GM12891 (cell line): Measurements from ENCODE around the gene SF1.

Experiments
- DNase-seq: peaks from one replicate; pipeline ENCODE4 v3.0.0; 2011; ENCODE audit warnings: low spot score; ENCODE audit not compliant: insufficient read length
- FAIRE-seq: peaks from 2 replicates; lab custom pipeline; 2011; peaks lifted over from hg19 to GRCh38; lab: Jason Lieb, UNC
- PAX5 ChIP-seq: IDR thresholded peaks from 2 replicates; pipeline ENCODE4 v1.6.1; 2011; ENCODE audit warnings: low read length, moderate library complexity, mild to moderate bottlenecking; ENCODE audit not compliant: insufficient read depth, severe bottlenecking
- POLR2A ChIP-seq: IDR thresholded peaks from 2 replicates; pipeline ENCODE4 v1.6.1; 2011; ENCODE audit warnings: low read depth, low read length, control low read depth
- POLR2AphosphoS5 ChIP-seq: IDR thresholded peaks from 2 replicates; pipeline ENCODE4 v1.6.1; 2011; ENCODE audit warnings: low read depth, low read length, control low read depth
- POU2F2 ChIP-seq: IDR thresholded peaks from 2 replicates; pipeline ENCODE4 v1.6.1; 2011; ENCODE audit warnings: low read depth, mild to moderate bottlenecking, control low read depth, low read length, moderate library complexity
- SPI1 ChIP-seq: IDR thresholded peaks from 2 replicates; pipeline ENCODE4 v1.6.1; 2011; ENCODE audit warnings: low read depth, low read length, control low read depth
- TAF1 ChIP-seq: IDR thresholded peaks from 2 replicates; pipeline ENCODE4 v1.6.1; 2011; ENCODE audit warnings: low read depth, low read length, control low read depth

Gene SF1

DNA sequence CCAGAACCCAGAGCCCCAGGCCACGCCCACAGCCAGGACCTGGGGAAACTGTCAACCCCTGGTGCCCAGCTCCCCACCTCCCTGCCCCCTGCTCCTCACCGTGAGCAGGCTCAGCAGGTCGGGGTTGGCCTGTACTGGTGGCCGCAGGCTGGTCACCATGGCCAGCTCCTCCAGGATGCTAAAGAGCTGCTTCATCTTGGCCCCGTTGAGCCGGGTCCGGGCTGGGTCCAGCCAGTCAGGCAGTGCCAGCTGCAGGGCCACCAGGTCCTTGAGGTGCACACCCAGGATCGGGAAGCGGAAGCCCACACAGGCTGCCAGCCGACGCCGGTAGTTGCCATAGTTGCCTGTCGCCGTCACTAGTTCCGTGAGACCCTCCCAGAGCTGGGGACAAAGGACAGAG, 41.7 kb downstream of the SF1 start:
- FAIRE-seq (no peak), DNase-seq (no peak)
- TF ChIP-seq SPI1 (no peak), POLR2AphosphoS5 (no peak), POLR2A (no peak), TAF1 (no peak), PAX5 (no peak), POU2F2 (no peak)

DNA sequence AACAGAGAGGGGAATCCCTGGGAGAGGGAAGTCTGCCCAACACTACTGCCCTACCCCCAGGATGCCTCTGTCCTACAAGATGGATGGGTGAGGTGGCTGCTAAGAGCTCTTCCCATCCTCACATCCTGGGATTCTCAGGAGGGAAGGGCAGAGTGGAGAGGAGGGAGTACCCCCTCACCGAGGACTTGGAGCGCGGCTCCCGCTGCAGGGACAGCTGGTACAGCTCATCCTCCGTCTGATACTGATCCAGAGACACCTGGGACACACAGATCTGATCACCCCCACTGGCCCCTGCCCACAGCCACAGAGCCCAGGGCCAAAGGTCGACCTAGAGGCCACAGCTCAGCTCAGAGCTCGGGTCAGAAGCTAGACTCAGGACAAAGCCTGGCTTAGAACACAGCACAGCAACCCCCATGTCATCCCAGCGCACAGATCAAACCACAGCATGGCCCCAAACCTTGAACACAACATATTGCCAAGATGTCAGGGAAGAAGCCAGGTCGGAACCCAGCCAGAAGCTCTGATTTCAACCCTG, 42.5 kb downstream of the SF1 start:
- DNase-seq: no peak
- TF ChIP-seq POU2F2 (no peak), TAF1 (no peak), POLR2A (no peak), PAX5 (no peak), POLR2AphosphoS5 (no peak), SPI1 (no peak)
- no peak for FAIRE-seq

DNA sequence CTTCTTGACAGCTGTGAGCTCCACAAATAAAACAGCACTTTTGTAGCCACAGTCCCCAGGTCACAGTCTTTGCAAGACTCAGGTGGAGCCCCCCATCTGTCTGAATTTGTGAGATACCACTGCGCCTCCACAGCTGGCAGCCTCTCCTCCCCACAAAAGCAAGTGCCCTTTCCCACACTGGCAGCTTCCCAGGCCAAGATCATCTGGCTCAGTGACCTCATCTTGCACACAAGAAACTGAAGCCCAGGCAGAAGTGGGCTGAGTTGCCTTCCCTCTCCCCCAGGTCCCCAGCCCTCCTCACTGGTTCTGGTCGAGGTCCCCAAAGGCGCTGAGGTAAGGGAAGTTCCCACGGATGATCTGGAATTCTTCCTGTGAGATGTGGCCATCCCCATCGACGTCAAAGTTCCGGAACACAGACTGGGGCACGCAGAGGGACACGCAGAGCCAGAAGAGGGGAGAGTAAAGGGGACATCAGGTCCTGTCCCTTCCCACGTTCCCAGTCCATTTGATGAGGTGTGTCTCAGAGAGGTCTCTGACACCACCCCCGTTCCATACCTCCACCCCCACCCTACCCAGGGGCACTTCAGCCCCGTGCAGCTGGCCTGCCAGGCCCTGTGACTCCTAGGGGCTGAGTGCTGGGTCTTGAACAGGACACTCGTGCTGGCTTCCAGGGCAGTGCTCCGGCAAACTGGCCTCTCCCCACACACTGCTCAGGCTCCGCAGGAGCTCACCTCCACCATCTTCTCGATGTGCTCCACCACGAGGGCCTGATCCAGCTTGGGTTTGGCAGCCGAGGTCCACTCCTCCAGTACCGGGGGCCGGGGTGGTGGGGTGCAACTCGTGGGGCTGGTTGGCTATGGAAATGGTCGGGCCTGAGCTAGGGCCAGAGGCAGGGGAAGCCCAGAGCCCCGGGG, 43.3 kb downstream of the SF1 start:
- FAIRE-seq (no peak), DNase-seq (no peak)
- TF ChIP-seq POU2F2 (no peak), TAF1 (no peak)

DNA sequence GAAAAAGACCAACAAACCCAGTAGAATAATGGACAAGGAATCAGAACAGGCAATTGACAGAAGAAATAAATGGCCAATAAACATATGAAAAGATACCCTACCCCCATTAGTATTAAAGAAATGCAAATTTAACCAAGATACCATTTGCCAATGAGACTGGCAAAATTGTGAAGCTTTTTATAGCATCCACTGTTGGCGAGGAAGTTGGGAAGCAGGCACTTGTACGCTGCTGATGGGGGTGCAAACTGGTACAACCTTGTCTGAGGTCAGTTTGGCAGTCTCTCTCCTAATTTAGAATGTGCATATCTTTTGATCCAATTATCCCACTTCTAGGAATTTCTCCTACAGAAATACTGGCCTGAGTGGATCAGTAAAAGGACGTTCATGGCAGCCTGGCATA, 46.7 kb downstream of the SF1 start:
- FAIRE-seq: no peak
- TF ChIP-seq TAF1: no peak
- TF ChIP-seq POLR2AphosphoS5: no peak
- no peak for TF ChIP-seq SPI1
- DNase-seq: no peak

DNA sequence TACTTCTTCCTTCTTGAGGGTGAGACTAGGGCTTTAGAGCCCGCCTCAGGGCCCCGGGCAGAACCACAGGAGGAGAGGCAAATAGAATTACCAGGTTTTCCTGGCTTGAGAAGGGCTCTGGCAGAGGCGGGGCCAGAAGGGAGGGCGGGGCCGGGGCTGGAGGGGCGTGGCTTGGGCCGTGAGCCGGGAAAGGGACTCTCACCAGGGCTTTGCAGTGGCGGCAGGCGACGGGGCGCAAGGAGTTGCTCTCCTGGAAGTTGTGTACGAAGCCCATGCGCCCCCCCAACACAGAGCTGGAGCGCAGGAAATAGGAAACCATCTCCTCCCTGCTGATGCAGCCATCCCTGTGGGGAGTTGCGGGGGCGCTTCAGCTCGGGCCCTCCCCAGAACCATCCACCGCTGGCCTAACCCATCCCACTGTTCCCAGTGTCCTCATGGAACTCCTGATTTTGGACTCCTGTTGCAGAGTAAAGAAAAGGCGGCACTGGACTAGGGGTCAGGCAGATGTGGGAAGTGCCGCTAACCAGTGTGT, 48.4 kb downstream of the SF1 start:
- TF ChIP-seq TAF1: no peak
- TF ChIP-seq POLR2AphosphoS5: no peak
- no peak for TF ChIP-seq POU2F2
- no peak for TF ChIP-seq PAX5
- no peak for TF ChIP-seq SPI1
- no peak for TF ChIP-seq POLR2A
- FAIRE-seq: no peak
- DNase-seq: no peak

DNA sequence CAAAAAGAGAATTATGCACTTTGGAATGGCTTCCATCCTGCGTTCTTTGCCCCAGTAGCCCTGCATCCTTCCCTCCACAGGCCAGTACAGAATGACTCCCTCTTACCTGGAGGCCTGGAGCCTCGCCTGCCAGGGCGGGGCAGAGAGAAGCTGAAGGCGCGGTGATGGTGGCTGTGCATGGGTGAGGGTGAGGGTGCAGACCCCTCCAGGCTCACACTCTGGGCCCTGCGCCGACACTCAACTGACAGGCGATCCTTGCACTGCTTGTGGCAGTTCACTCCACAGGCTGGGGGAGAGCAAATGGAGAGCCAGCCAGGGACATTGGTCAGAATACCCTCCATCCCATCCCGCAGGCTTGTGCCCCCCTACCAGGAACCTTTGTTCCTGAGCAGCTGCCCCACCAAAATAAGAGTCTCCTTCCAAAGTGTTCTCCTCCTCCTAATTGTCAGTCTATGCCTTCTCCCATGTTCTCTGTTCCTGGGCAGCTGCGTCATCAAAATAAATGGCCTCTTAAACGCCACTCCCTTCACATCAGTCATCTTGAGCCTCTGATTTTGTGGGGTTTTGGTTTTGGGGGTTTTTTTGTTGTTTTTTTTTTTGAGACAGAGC, 49.5 kb downstream of the SF1 start:
- no peak for TF ChIP-seq POLR2AphosphoS5
- no peak for TF ChIP-seq POU2F2
- no peak for TF ChIP-seq PAX5
- TF ChIP-seq POLR2A: no peak
- no peak for TF ChIP-seq TAF1
- no peak for TF ChIP-seq SPI1
- DNase-seq (no peak), FAIRE-seq (no peak)

DNA sequence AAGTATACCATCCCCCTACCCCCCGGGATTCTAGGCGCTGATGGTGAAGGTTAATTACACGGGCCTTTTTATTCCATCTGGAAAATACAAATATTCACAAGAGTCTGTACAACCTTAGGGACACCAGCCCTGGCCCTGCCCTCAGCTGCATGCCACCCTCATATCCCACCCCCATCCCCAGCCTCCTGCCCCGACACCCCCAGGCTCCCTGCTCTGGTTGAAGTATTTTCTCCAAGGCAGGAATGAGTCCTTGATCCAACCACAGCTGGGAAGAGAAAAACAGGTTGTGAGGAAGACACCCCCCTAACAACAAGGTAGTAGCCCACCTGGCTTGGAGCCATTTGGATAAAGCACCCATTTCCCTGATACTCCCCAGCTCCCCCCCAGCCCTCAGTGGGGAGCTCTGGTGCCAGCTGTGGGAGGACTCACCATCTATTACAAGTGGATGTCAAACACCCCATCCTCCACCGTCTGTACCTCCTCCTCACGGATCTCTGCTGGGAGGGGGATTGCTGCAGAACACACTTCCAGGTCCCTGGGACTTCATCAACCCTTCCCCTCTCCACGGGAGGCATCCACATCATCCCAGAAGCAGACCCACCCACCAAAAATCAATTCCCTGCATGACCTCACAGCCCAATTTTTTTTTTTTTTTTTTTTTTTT, 51.3 kb downstream of the SF1 start:
- no peak for FAIRE-seq
- DNase-seq: no peak
- TF ChIP-seq PAX5 (no peak), POLR2AphosphoS5 (no peak), POU2F2 (no peak), SPI1 (no peak), TAF1 (no peak), POLR2A (no peak)

DNA sequence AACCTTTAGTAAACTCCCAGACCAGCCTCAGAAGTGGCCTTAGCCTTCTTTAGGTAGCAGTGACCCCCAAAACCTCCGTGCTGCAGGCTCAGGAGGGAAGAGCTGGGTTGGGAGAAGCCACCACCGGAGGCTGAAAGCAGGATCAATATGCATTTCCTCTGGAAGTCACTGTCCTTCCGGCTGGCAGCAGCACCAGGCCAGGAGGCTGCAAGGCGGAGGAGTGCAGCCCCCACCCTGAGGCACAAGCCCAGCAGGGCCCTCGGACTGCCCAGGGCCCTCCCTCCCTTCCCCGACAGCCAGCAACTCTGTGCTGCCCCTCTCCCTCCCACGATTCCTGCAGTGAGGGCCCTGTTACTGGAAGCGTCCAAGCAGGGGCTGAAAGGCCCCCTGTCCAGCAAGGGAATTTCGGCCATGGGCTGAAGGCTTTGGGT, 52.1 kb downstream of the SF1 start:
- FAIRE-seq (no peak), DNase-seq (no peak)
- no peak for TF ChIP-seq POU2F2
- no peak for TF ChIP-seq POLR2AphosphoS5

DNA sequence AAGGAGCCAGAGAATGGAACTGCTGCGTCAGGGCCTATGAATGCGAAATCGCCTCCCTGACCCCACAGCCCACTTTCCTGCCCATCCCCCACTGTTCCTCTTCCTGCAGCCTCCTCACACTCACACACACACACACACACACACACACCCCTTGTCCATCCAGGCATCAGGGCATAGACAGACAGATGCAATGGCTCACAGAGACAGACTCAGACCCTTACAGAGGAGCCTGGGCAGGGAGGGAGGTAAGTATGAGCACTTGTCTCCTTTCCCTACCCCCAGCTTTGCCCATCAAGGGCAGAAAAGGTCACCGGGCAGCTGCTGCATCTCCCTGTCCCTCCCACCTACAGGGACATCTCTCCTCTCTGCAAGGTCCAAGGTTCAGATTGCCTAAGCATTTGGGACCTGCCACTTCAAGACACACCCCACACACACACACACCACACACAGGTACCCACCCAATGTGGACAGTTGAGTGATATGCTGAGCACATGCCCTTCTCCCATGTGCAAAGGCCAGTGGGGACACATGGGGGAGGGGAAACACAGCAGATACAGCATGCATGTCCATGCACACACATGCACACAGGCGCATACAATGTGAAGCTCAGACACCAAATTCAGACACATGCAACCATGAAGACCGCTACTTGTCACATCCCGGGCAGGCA, 53.3 kb downstream of the SF1 start:
- DNase-seq (no peak), FAIRE-seq (no peak)
- TF ChIP-seq POU2F2 (no peak), POLR2AphosphoS5 (no peak), PAX5 (no peak), TAF1 (no peak), SPI1 (no peak), POLR2A (no peak)
